DOHH2 (cell line): ENCODE results near the gene SLC29A3.

Experiments used
- H3F3A ChIP-seq: fragments of 200-600 bp; sonication (generic), shearing (Covaris generic); 2 replicates; pipeline ENCODE4 v1.6.0; 2016; ENCODE audit warnings: antibody characterized with exemption, mild to moderate bottlenecking; ENCODE audit not compliant: control insufficient read depth, insufficient read depth
- H3K27ac ChIP-seq: fragments of 200-600 bp; sonication (generic); 2 replicates; pipeline ENCODE4 v1.5.1; 2014; ENCODE audit warnings: low read depth, mild to moderate bottlenecking, low read length, moderate library complexity
- H3K27me3 ChIP-seq: fragments of 200-600 bp; sonication (generic); 2 replicates; pipeline ENCODE4 v1.6.1; 2014; ENCODE audit warnings: mild to moderate bottlenecking, low read length, mixed read lengths; ENCODE audit not compliant: control insufficient read depth
- H3K36me3 ChIP-seq: fragments of 200-600 bp; sonication (generic); 2 replicates; pipeline ENCODE4 v1.6.1; 2014; ENCODE audit warnings: mild to moderate bottlenecking, low read length, moderate library complexity, mixed read lengths; ENCODE audit not compliant: control insufficient read depth
- H3K4me1 ChIP-seq: fragments of 200-600 bp; sonication (generic); 2 replicates; pipeline ENCODE4 v1.6.1; 2014; ENCODE audit warnings: mild to moderate bottlenecking, low read length, mixed read lengths; ENCODE audit not compliant: control insufficient read depth
- H3K4me2 ChIP-seq: fragments of 200-600 bp; sonication (generic); 2 replicates; pipeline ENCODE4 v1.6.0; 2014; ENCODE audit warnings: mild to moderate bottlenecking, low read length, moderate library complexity
- H3K4me3 ChIP-seq: fragments of 200-600 bp; sonication (generic); 2 replicates; pipeline ENCODE4 v1.5.1; 2014; ENCODE audit warnings: mild to moderate bottlenecking, low read length, mixed read lengths
- H3K79me2 ChIP-seq: fragments of 200-600 bp; sonication (generic); 2 replicates; pipeline ENCODE4 v1.6.1; 2014; ENCODE audit warnings: mild to moderate bottlenecking, low read length, mixed read lengths; ENCODE audit not compliant: control insufficient read depth
- H3K9me2 ChIP-seq: fragments of 200-600 bp; sonication (generic); replicated peaks from 2 replicates; pipeline ENCODE4 v1.6.1; 2014; ENCODE audit warnings: mild to moderate bottlenecking, low read length, mixed read lengths; ENCODE audit not compliant: control insufficient read depth
- H3K9me3 ChIP-seq: fragments of 200-600 bp; sonication (generic); 2 replicates; pipeline ENCODE4 v1.6.1; 2014; ENCODE audit warnings: antibody characterized with exemption, low read length, mixed read lengths; ENCODE audit not compliant: control insufficient read depth, insufficient read depth
- H4K20me1 ChIP-seq: fragments of 200-600 bp; sonication (generic); 2 replicates; pipeline ENCODE4 v1.6.0; 2014; ENCODE audit warnings: low read depth, mild to moderate bottlenecking, antibody characterized with exemption, low read length, moderate library complexity; ENCODE audit not compliant: control insufficient read depth, insufficient read depth
- EZH2phosphoT487 ChIP-seq: fragments of 200-600 bp; sonication (generic); IDR thresholded peaks from 2 replicates; pipeline ENCODE4 v1.6.1; 2017; ENCODE audit warnings: borderline replicate concordance, mild to moderate bottlenecking, antibody characterized with exemption, low read length, moderate library complexity, mixed read lengths
- TF ChIP-seq, protein P1 (sequence below): fragments of 200-600 bp; sonication (generic); IDR thresholded peaks from one replicate; pipeline ENCODE4 v1.5.1; 2014; ENCODE audit warnings: antibody characterized with exemption, mild to moderate bottlenecking, low read depth, low read length; ENCODE audit not compliant: poor library complexity, severe bottlenecking

The SLC29A3 gene

DNA sequence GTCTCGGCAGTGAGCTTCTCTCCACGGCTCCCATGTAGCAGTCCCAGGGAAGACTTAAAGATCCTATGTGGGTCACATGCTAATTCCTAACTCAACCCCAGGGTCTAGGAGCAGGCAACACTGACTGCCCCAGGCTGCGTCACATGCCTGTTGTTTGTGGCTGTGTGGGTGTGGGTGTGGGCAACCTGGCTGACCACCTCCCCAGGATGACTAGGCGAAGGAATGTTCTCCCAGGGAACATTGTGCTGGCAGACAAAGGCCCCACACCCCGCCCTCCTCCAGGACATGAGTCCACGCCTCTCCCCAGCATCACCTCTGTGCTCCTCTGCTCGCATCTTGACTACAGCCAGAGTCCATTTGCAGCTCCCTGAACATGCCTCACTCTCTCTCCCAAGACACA lies 30.3 kb downstream of the SLC29A3 start:
- no peak overlapping the region for H3K4me3 ChIP-seq
- H4K20me1 ChIP-seq = no peaks in the 10 kb centered on the region
- no peaks in the 10 kb centered on the region for H3K9me2 ChIP-seq
- no peaks in the 10 kb centered on the region for H3F3A ChIP-seq
- TF ChIP-seq, protein P1, sequence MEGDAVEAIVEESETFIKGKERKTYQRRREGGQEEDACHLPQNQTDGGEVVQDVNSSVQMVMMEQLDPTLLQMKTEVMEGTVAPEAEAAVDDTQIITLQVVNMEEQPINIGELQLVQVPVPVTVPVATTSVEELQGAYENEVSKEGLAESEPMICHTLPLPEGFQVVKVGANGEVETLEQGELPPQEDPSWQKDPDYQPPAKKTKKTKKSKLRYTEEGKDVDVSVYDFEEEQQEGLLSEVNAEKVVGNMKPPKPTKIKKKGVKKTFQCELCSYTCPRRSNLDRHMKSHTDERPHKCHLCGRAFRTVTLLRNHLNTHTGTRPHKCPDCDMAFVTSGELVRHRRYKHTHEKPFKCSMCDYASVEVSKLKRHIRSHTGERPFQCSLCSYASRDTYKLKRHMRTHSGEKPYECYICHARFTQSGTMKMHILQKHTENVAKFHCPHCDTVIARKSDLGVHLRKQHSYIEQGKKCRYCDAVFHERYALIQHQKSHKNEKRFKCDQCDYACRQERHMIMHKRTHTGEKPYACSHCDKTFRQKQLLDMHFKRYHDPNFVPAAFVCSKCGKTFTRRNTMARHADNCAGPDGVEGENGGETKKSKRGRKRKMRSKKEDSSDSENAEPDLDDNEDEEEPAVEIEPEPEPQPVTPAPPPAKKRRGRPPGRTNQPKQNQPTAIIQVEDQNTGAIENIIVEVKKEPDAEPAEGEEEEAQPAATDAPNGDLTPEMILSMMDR = no peak
- no peak for TF ChIP-seq EZH2phosphoT487
- no peaks in the 10 kb centered on the region for H3K79me2 ChIP-seq
- no peak overlapping the region for H3K4me2 ChIP-seq
- H3K27ac ChIP-seq = no peak overlapping the region
- no peaks in the 10 kb centered on the region for H3K9me3 ChIP-seq
- H3K4me1 ChIP-seq = no peaks in the 10 kb centered on the region
- no peaks in the 10 kb centered on the region for H3K27me3 ChIP-seq
- no peaks in the 10 kb centered on the region for H3K36me3 ChIP-seq

DNA sequence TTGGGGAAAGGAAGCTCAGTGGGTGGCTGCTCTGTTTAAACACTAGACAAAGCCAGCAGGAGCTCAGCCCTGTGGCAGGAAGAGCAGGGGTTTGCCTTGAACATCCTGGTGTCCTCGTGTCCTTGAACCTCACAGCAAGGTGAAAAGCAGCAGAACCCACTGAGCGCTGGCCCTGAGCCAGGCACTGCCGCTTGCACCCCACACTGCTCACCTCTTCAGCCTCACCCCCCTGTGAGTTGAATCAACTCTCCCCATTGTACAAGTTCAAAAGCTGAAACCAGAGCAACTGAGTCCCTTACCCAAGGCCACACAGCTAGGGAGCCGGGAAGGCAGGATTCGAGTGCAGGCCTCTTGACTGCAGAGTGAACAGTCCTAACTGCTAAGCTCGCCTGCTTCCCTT lies 32.0 kb downstream of the SLC29A3 start:
- Histone ChIP-seq H3K36me3 (no peaks in the 10 kb centered on the region), H3K79me2 (no peaks in the 10 kb centered on the region), H4K20me1 (no peaks in the 10 kb centered on the region)

DNA sequence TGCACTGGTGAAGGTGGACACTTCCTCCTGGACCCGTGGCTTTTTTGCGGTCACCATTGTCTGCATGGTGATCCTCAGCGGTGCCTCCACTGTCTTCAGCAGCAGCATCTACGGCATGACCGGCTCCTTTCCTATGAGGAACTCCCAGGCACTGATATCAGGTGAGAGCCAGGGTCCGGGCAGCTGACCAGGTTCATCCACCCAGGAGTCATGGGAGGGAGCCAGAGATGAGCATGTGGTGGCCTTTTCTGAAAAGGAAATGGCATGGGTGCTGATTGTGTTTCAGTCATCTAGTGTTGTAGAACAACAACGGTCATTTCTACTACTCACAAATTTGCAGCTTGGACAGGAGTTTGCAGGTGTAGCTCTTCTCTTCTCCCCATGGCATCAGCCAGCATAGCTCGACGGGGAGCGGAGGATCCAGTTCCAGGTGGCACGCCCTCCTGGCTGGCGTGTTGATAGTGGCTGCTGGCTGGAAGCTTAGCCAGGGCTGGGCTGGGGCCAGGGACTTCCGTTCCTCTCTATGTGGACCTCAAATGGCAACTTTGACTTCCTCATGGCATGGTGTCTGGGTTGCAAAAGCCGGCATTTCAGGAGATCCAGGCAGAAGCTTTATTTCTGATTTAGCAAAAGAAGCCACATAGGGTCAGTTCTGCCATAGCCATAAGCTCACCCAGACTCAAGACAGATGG lies 32.7 kb downstream of the SLC29A3 start:
- H3K9me3 ChIP-seq = no peaks in the 10 kb centered on the region
- no peaks in the 10 kb centered on the region for H3K79me2 ChIP-seq
- H3K9me2 ChIP-seq = no peaks in the 10 kb centered on the region
- TF ChIP-seq, protein P1 = no peak
- TF ChIP-seq EZH2phosphoT487 = no peak
- H3K4me2 ChIP-seq = no peak overlapping the region
- no peak overlapping the region for H3K4me3 ChIP-seq
- no peaks in the 10 kb centered on the region for H4K20me1 ChIP-seq
- H3F3A ChIP-seq = no peaks in the 10 kb centered on the region
- no peaks in the 10 kb centered on the region for H3K27me3 ChIP-seq
- no peaks in the 10 kb centered on the region for H3K36me3 ChIP-seq
- H3K27ac ChIP-seq = no peak overlapping the region
- no peaks in the 10 kb centered on the region for H3K4me1 ChIP-seq

More for the DNA sequence above, 32.0 kb downstream of the SLC29A3 start:
- no peaks in the 10 kb centered on the region for H3K4me1 ChIP-seq
- TF ChIP-seq, protein P1 = no peak
- TF ChIP-seq EZH2phosphoT487 = no peak
- H3K4me2 ChIP-seq = no peak overlapping the region
- no peaks in the 10 kb centered on the region for H3K27me3 ChIP-seq
- no peak overlapping the region for H3K27ac ChIP-seq
- no peaks in the 10 kb centered on the region for H3F3A ChIP-seq
- H3K9me3 ChIP-seq = no peaks in the 10 kb centered on the region
- no peak overlapping the region for H3K4me3 ChIP-seq
- no peaks in the 10 kb centered on the region for H3K9me2 ChIP-seq
